ENCODE results near the gene RTP3. TPM values are rescaled to one million over a fixed set of nuclear protein-coding genes. Genes with fewer than 3 reads are reported as not detected.

The RTP3 gene
- total and polyA plus RNA-seq, 2 experiments from 2014 or later = not detected

DNA sequence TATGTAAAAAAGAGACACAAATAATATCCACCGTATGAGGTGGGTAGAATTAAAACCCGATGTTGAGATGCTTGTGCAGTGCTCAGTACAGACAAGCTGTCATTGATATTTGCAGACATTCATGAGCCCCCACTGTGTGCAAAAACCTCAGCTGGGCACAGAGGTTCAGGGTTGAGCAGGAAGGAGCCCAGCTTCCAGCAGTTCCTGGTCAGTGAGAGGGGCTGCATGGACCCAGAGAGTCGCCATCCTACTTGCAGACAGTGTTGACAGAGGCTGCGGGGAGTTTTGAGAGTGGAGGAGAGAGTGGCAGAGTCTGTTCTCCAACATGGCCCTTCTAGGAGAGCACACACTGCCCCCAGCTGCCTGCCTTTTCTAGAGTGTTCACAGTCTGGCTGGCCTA, 26.9 kb upstream of the RTP3 start:
- Histone ChIP-seq H3K9me3 (ENCODE audit: low read depth) (no peaks in the 10 kb centered on the region), H3K9ac (no peak overlapping the region), H3K4me2 (ENCODE audit: unreplicated experiment) (no peak overlapping the region), H4K20me1 (ENCODE audit: insufficient read depth) (no peaks in the 10 kb centered on the region), H3K9me2 (ENCODE audit: insufficient read depth) (no peaks in the 10 kb centered on the region), H3F3A (ENCODE audit: insufficient read depth) (no peaks in the 10 kb centered on the region), H3K27ac (no peak overlapping the region), H3K36me3 (ENCODE audit: low read depth) (no peaks in the 10 kb centered on the region), H3K4me1 (ENCODE audit: insufficient read depth) (no peaks in the 10 kb centered on the region), H3K79me2 (ENCODE audit: insufficient read depth) (no peaks in the 10 kb centered on the region), H3K27me3 (replicated peaks; ENCODE audit: insufficient read depth) (peaks cover 25% of the 10 kb centered on the region), H2AFZ (no peak overlapping the region), H3K4me3 (no peak overlapping the region)
- TF ChIP-seq EZH2 (IDR thresholded peaks at IDR 0.05; ENCODE audit: insufficient read depth, poor library complexity, severe bottlenecking) = no peak
- TF ChIP-seq EZH2phosphoT487 (IDR thresholded peaks at IDR 0.05; ENCODE audit: insufficient read depth, low read depth) = no peak
- 64 to 68% methylated on average over 4 of the region's 4 CpGs for WGBS, 2 experiments (ENCODE audit: low coverage in 1 of 2, low lambda C conversion rate in 2 of 2, missing lambda C conversion rate in 2 of 2)
- in situ Hi-C loops (cut with MboI) = no loop called here
- DNase-seq = no peak

DNA sequence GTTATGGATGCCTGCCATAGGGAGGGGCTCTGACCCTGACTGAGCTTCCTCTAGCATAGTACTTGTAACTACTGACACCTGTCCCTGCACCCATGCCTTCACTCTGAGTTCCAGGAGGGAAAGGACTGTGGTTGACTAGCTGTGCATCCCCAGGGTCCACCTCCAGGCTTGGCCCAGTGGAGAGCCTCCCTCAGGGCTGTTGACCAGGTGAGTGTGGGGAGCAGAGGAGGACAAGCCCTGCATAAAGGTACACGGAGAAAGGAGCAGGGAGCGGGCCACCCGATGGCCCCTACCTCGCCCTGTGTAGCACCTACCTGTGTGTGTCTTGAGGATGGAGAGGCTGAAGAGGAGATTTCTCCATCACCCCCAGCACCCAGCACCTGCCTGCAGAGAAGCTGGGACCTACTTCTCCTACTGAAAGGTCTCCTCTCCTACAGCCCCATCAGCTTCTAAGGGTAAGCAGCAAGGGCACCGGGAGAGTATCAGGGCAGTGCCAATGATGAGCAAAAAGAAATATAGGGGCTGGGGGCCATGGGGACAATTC, 26.3 kb upstream of the RTP3 start:
- TF ChIP-seq EZH2 (IDR thresholded peaks at IDR 0.05; ENCODE audit: insufficient read depth, poor library complexity, severe bottlenecking) = no peak
- no peak for TF ChIP-seq EZH2phosphoT487 (IDR thresholded peaks at IDR 0.05; ENCODE audit: insufficient read depth, low read depth)
- H3K27me3 ChIP-seq (replicated peaks; ENCODE audit: insufficient read depth) = peaks cover 20% of the 10 kb centered on the region
- no peaks in the 10 kb centered on the region for H3F3A ChIP-seq (ENCODE audit: insufficient read depth)

DNA sequence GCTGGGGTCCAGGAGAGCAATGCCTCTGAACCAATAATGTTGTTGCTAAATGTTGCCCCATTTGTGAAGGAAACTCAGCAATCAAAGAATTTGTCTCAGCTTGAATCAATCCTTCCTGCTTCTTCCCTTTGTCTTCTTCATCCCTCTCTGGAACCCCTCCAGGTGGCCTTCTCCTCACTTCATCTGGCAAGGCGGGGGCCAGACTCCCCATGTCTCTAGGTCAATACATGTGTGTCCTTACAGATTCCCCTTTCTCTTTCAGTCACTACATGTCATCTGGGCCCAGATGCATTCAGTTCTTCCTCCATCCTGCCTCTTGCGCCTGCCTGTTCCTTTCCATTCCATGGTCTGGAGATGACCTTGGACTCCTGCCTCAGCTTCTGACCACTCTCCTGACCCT, 25.0 kb upstream of the RTP3 start:
- H3K9me3 ChIP-seq (ENCODE audit: low read depth) = no peaks in the 10 kb centered on the region
- TF ChIP-seq EZH2phosphoT487 (IDR thresholded peaks at IDR 0.05; ENCODE audit: insufficient read depth, low read depth) (no peak), EZH2 (IDR thresholded peaks at IDR 0.05; ENCODE audit: insufficient read depth, poor library complexity, severe bottlenecking) (no peak)
- H3K36me3 ChIP-seq (ENCODE audit: low read depth) = no peaks in the 10 kb centered on the region
- H3K9me2 ChIP-seq (ENCODE audit: insufficient read depth) = no peaks in the 10 kb centered on the region
- H4K20me1 ChIP-seq (ENCODE audit: insufficient read depth) = no peaks in the 10 kb centered on the region
- no peaks in the 10 kb centered on the region for H3K4me1 ChIP-seq (ENCODE audit: insufficient read depth)
- no peaks in the 10 kb centered on the region for H3K79me2 ChIP-seq (ENCODE audit: insufficient read depth)
- no peak overlapping the region for H3K4me2 ChIP-seq (ENCODE audit: unreplicated experiment)
- peaks cover 22% of the 10 kb centered on the region for H3K27me3 ChIP-seq (replicated peaks; ENCODE audit: insufficient read depth)
- no peak for DNase-seq
- no peaks in the 10 kb centered on the region for H3F3A ChIP-seq (ENCODE audit: insufficient read depth)
- no peak overlapping the region for H3K4me3 ChIP-seq
- H3K27ac ChIP-seq = no peak overlapping the region
- in situ Hi-C loops (cut with MboI) = no loop called here
- H3K9ac ChIP-seq = no peak overlapping the region
- H2AFZ ChIP-seq = no peak overlapping the region
- 52 to 64% methylated on average over 2 of the region's 2 CpGs for WGBS, 2 experiments (ENCODE audit: low coverage in 1 of 2, low lambda C conversion rate in 2 of 2, missing lambda C conversion rate in 2 of 2)

More for the DNA sequence above, 26.3 kb upstream of the RTP3 start:
- Histone ChIP-seq H3K9me3 (ENCODE audit: low read depth) (no peaks in the 10 kb centered on the region), H3K4me3 (no peak overlapping the region), H4K20me1 (ENCODE audit: insufficient read depth) (no peaks in the 10 kb centered on the region), H3K9ac (no peak overlapping the region), H3K4me1 (ENCODE audit: insufficient read depth) (no peaks in the 10 kb centered on the region), H3K36me3 (ENCODE audit: low read depth) (no peaks in the 10 kb centered on the region), H3K79me2 (ENCODE audit: insufficient read depth) (no peaks in the 10 kb centered on the region), H3K9me2 (ENCODE audit: insufficient read depth) (no peaks in the 10 kb centered on the region), H2AFZ (no peak overlapping the region), H3K4me2 (ENCODE audit: unreplicated experiment) (no peak overlapping the region), H3K27ac (no peak overlapping the region)
- in situ Hi-C loops (cut with MboI) = no loop called here
- DNase-seq = no peak
- WGBS, 2 experiments (ENCODE audit: low coverage in 1 of 2, low lambda C conversion rate in 2 of 2, missing lambda C conversion rate in 2 of 2) = 58 to 63% methylated on average over 5 of the region's 5 CpGs

DNA sequence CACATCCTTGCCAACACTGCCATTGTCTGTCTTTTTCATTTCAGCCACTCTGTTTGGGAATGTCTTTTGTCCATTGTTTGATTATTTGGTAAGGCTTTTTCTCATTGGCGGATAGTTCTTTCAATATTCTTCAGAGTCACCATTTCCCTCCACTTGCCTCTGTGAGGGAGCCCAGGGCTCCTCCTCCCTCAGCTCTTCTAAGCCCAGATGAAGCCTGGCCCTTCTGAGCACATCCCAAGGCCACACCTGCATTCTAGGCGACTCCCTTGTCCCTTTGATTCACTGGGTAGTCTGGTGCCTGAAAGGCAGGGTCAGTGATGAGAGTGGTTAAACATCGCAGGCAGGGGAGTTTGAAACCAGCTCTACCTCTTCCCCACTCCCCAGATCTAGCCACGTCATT, 20.6 kb upstream of the RTP3 start:
- Histone ChIP-seq H3K79me2 (ENCODE audit: insufficient read depth) (no peaks in the 10 kb centered on the region), H3K4me1 (ENCODE audit: insufficient read depth) (peaks cover 6% of the 10 kb centered on the region; the same call in 1 of the 2 replicates), H2AFZ (no peak overlapping the region), H3K36me3 (ENCODE audit: low read depth) (no peaks in the 10 kb centered on the region), H3K27me3 (replicated peaks; ENCODE audit: insufficient read depth) (peaks cover 37% of the 10 kb centered on the region), H3K4me3 (no peak overlapping the region), H4K20me1 (ENCODE audit: insufficient read depth) (no peaks in the 10 kb centered on the region), H3K9me3 (ENCODE audit: low read depth) (no peaks in the 10 kb centered on the region), H3K27ac (no peak overlapping the region), H3K4me2 (ENCODE audit: unreplicated experiment) (no peak overlapping the region), H3F3A (ENCODE audit: insufficient read depth) (no peaks in the 10 kb centered on the region), H3K9me2 (ENCODE audit: insufficient read depth) (no peaks in the 10 kb centered on the region), H3K9ac (no peak overlapping the region)
- in situ Hi-C loops (cut with MboI) = no loop called here
- no peak for TF ChIP-seq EZH2 (IDR thresholded peaks at IDR 0.05; ENCODE audit: insufficient read depth, poor library complexity, severe bottlenecking)
- no peak for TF ChIP-seq EZH2phosphoT487 (IDR thresholded peaks at IDR 0.05; ENCODE audit: insufficient read depth, low read depth)
- DNase-seq = no peak
- WGBS, 2 experiments (ENCODE audit: low coverage in 1 of 2, low lambda C conversion rate in 2 of 2, missing lambda C conversion rate in 2 of 2) = 25 to 30% methylated on average over 4 of the region's 4 CpGs

DNA sequence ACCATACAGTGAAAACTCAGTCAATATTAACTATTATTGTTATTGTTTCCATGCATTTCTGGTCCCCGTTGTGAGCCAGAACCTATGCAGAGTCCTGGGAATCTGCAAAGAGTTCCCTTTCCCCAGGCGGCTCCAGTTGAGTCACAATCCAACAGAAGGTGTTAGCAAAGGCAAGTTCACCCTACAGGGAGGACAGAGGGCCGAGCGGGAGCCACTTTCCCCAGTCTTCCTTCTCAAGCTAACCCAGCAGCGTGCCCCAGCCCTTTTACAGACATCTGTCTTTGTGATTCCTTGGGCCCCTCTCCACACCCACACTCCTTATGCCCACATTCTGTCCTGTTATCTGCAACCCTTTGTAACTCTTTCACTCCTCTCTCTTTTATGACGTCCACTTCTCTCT, 20.0 kb upstream of the RTP3 start:
- H3F3A ChIP-seq (ENCODE audit: insufficient read depth) = no peaks in the 10 kb centered on the region
- no peak overlapping the region for H3K4me2 ChIP-seq (ENCODE audit: unreplicated experiment)
- no peaks in the 10 kb centered on the region for H3K9me3 ChIP-seq (ENCODE audit: low read depth)
- H3K36me3 ChIP-seq (ENCODE audit: low read depth) = no peaks in the 10 kb centered on the region
- no peaks in the 10 kb centered on the region for H3K79me2 ChIP-seq (ENCODE audit: insufficient read depth)
- H3K4me3 ChIP-seq = no peak overlapping the region
- DNase-seq = no peak
- H2AFZ ChIP-seq = no peak overlapping the region
- TF ChIP-seq EZH2 (IDR thresholded peaks at IDR 0.05; ENCODE audit: insufficient read depth, poor library complexity, severe bottlenecking) (no peak), EZH2phosphoT487 (IDR thresholded peaks at IDR 0.05; ENCODE audit: insufficient read depth, low read depth) (no peak)
- no peaks in the 10 kb centered on the region for H4K20me1 ChIP-seq (ENCODE audit: insufficient read depth)
- H3K9me2 ChIP-seq (ENCODE audit: insufficient read depth) = no peaks in the 10 kb centered on the region
- H3K4me1 ChIP-seq (ENCODE audit: insufficient read depth) = peaks cover 9% of the 10 kb centered on the region
- no peak overlapping the region for H3K9ac ChIP-seq
- H3K27ac ChIP-seq = no peak overlapping the region
- peaks cover 37% of the 10 kb centered on the region for H3K27me3 ChIP-seq (replicated peaks; ENCODE audit: insufficient read depth)
- in situ Hi-C loops (cut with MboI) = no loop called here
- 45 to 49% methylated on average over 6 of the region's 6 CpGs for WGBS, 2 experiments (ENCODE audit: low coverage in 1 of 2, low lambda C conversion rate in 2 of 2, missing lambda C conversion rate in 2 of 2)

All from GM23248 (cell line).